ENCODE measurements around the gene ASAP2. TPM values are rescaled to one million over a fixed set of nuclear protein-coding genes. Genes with fewer than 3 reads are reported as not detected.

ASAP2 gene
- total RNA-seq, 1 donor from 2014 or later: 45.6 TPM

- Mint-ChIP-seq H3K4me3 (no peak overlapping the region), H3K9me3 (no peaks in the 10 kb centered on the region), H3K27me3 (no peaks in the 10 kb centered on the region), H3K27ac (no peak overlapping the region), H3K36me3 (no peaks in the 10 kb centered on the region), H3K4me1 (ENCODE audit: unreplicated experiment) (peaks cover 83% of the 10 kb centered on the region)
- DNase-seq (ENCODE audit: extremely low spot score, unreplicated experiment): no peak
- TF ChIP-seq CTCF (conservative IDR thresholded peaks at IDR 0.05): no peak
Observed at GRCh38 chr2:9230881-9231280, 24.3 kb downstream of the ASAP2 start.

- H3K27ac Mint-ChIP-seq: peak overlapping the region; percentile 42
- H3K9me3 Mint-ChIP-seq: no peaks in the 10 kb centered on the region
- no peak for TF ChIP-seq CTCF (conservative IDR thresholded peaks at IDR 0.05)
- DNase-seq (ENCODE audit: extremely low spot score, unreplicated experiment): no peak
- H3K27me3 Mint-ChIP-seq: no peaks in the 10 kb centered on the region
- H3K4me1 Mint-ChIP-seq (ENCODE audit: unreplicated experiment): peaks cover 90% of the 10 kb centered on the region
- no peaks in the 10 kb centered on the region for H3K36me3 Mint-ChIP-seq
- peak overlapping the region; percentile 20 for H3K4me3 Mint-ChIP-seq
Observed at GRCh38 chr2:9231291-9232165, 24.9 kb downstream of the ASAP2 start.

DNA sequence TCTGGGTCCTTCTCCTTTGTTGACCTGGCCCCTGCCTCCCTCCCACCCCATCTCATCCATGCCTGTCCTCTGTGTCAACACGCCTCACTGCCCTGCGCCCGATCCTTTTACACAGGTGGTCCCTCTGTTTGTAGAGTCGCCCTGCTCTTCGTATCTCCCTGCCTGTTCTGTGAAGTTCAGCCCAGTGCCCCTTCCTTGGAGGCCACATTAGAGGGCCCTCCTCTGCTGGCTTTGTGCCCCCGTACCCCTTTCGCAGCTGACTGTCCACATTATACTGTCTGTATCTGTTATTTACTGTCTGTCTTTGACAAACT is 25.5 kb downstream of the ASAP2 start:
- no peak for TF ChIP-seq CTCF (conservative IDR thresholded peaks at IDR 0.05)
- H3K36me3 Mint-ChIP-seq: no peaks in the 10 kb centered on the region
- no peaks in the 10 kb centered on the region for H3K27me3 Mint-ChIP-seq
- H3K4me3 Mint-ChIP-seq: peak overlapping the region; percentile 20
- H3K9me3 Mint-ChIP-seq: no peaks in the 10 kb centered on the region
- peaks cover 88% of the 10 kb centered on the region for H3K4me1 Mint-ChIP-seq (ENCODE audit: unreplicated experiment)
- H3K27ac Mint-ChIP-seq: peak overlapping the region; percentile 42
- DNase-seq (ENCODE audit: extremely low spot score, unreplicated experiment): no peak

DNA sequence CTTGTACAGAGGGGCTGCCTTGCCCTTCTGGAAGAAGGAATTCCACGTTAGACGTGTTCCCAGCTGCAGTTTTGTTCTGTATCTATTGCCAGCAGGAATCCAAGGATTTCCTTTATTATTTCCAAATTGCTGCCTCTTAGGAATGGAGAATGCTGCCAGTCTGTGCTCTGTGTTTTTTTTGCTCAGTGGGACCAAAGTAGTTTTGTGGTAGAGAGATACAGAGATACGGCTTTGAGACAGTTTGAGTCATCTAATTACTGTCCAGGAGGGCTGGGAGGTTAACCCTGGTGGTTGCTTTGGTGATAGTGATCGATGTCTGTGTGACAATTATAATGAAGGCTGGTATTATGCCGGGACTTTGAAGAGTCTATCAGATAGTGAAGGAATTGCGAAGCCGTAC is 26.3 kb downstream of the ASAP2 start:
- H3K27ac Mint-ChIP-seq: peak overlapping the region; percentile 23
- no peaks in the 10 kb centered on the region for H3K27me3 Mint-ChIP-seq
- no peak for DNase-seq (ENCODE audit: extremely low spot score, unreplicated experiment)
- no peak for TF ChIP-seq CTCF (conservative IDR thresholded peaks at IDR 0.05)
- H3K4me1 Mint-ChIP-seq (ENCODE audit: unreplicated experiment): peaks cover 85% of the 10 kb centered on the region
- H3K4me3 Mint-ChIP-seq: peak overlapping the region; percentile 21
- no peaks in the 10 kb centered on the region for H3K9me3 Mint-ChIP-seq
- H3K36me3 Mint-ChIP-seq: no peaks in the 10 kb centered on the region

DNA sequence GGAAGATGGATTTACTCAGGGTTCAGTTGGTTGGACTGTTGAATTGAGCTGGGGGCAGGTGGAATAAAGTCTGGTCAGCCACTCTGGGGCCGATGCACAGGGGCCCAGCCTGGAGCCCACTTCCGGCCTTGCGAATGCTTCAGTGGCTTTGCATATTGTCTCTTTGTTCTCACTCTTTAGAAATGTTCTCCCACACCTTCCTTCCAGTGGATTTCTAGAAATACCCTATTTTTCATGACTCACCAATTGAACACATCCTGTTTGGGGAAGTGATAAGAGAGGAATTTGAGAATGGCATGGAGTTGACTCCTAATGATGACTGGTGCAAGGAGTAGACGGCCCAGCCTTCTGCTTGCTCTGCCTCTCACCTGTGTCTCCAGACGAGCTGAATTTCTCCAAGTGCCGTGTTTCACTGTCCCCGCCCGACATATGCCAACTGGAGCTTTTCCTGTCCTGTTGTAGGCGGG is 28.1 kb downstream of the ASAP2 start:
- no peak for TF ChIP-seq CTCF (conservative IDR thresholded peaks at IDR 0.05)
- Mint-ChIP-seq H3K27ac (peak overlapping the region; percentile 92), H3K4me3 (peak overlapping the region; percentile 74), H3K9me3 (no peaks in the 10 kb centered on the region), H3K27me3 (no peaks in the 10 kb centered on the region), H3K36me3 (no peaks in the 10 kb centered on the region), H3K4me1 (ENCODE audit: unreplicated experiment) (peaks cover 82% of the 10 kb centered on the region)
- DNase-seq (ENCODE audit: extremely low spot score, unreplicated experiment): no peak

Measured in type B pancreatic cell (in vitro differentiated cells).